NCI-H345 treated with DMSO at 0.1 percent for 48 hours (cell line): ENCODE data around the gene SLC22A12.

Experiments used
- DNase-seq: peaks from one replicate; lab custom pipeline; 2025; ENCODE audit not compliant: unreplicated experiment; lab: John Stamatoyannopoulos, UW

Gene SLC22A12

DNA sequence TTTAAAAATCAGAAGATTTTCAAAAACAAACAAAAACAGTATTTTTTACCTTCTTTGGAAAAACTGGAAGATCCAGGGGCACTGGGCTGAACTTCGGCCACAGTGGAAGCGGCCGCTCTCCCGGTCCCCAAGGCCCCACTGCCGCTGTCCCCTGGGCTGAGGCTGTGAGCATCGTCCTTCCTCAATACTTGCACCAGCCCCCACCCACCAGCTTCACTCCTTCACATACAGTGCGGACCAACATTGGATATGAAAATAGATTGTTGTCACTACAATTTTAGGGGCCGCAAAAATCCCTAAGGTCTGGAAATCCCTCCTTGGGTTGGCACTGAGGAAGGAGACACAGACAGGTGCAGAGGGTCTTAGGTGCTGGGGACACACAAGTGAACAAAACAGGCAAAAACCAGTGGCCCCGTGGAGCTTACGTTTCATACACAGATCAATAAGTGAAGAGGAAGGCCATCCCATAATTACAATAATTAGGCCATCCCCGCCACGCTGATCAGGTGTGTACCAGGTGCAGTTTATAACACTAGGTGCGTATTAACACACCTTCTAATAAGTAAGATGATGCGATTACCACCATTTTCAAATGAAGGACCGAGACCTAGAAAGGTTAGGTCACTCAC, 28.2 kb upstream of the SLC22A12 start:
- DNase-seq, result no peak

DNA sequence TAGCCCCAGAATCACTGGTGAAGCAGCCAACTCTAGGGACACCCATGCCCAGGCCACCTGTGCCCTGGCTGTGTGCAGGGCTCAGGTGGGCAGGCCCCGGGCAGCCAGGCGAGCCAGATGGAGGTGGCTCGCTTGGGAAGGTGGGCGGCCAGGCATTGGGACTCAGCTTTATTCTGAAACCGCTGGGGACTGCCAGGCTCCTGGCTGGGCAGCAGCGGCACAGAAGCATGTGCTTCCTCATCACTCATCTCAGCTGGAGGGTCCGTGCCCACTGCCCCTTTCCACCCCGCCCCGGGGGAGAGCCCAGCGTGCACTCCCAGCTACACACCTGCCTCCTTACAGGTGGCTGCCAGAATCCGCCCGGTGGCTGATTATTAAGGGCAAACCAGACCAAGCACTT, 27.1 kb upstream of the SLC22A12 start:
- no peak for DNase-seq

GRCh38 chr11:64564419-64564818, 26.6 kb upstream of the SLC22A12 start:
- no peak for DNase-seq

GRCh38 chr11:64564947-64565889, 25.8 kb upstream of the SLC22A12 start:
- no peak for DNase-seq

DNA sequence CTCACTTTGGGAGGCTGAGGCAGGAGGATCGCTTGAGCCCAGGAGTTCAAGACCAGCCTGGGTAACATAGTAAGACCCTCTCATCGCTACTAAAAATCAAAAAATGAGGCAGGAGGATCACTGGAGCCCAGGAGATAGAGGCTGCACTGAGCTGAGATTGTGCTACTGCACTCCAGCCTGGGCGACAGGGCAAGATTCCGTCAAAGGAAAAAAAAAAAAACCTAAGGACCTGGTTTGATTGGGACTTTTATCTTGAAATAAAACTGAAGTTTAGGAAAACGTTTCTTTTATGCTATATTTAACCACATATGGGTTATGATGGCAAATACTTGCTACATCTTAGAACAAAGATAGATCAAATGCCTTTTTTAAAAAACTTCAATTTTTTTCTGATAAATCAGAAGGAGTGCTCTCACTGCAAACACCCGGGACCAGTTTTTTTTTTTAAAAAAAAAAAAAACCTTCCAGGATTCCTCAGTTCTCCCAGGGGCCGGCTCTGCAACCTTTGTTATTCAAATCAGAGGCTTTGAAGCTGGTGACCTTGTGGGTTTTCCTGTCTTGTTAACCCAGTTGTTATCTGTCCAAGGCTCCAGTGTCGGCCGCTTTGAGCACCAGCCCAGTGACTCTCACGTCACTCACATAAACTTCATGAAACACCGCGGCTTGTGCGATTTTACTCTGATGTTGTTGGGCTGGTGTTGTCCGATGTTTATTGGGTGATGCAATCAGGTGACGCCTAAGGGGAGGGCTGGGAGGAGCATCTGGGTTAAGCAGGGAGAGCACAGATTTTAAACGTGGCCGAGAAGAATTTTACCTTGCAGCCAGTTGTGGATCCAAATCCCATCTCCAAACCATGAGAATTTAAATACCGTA, 24.7 kb upstream of the SLC22A12 start:
- peak; percentile 15 for DNase-seq

DNA sequence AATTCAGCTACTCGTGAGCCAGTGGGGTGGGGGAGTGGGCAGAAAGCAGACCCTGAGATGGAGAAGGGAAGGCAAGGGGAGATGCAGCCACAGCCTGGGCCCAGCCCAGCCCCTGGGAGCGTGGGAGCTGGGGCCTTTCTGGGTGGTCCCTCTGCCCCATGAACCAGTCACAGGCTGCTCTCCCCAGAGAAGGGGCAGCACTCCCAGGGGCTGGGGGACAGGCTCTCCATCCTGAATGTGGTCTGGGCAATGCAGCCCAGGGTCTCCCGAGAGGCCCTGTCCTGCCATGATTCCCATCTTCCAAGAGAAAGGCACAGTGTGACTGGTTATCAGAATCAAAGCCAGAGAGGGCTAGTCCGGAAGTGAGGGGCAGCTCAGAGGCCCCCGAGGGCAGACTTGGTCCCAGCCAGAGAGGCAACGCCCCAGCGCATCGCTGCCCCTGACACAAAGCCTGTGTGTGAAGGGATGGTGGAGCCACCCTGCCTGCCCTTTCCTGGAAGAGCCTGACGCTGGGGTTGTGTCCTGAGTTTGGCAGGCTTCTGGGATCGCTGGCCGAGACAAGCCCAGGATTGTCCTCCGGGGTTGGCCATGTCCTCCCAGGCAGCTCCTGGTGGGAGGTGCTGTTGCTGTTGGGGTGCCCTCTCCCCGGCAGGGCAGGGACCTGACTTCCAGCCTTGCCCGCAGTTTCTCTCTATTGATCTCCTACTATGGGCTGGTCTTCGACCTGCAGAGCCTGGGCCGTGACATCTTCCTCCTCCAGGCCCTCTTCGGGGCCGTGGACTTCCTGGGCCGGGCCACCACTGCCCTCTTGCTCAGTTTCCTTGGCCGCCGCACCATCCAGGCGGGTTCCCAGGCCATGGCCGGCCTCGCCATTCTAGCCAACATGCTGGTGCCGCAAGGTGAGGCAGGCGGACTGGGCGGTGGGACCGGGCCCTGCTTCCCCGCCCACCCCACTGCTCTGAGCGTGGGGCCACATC, 23.8 kb upstream of the SLC22A12 start:
- no peak for DNase-seq

GRCh38 chr11:64568041-64568571, 22.9 kb upstream of the SLC22A12 start:
- DNase-seq, result no peak

- DNase-seq, result no peak
These were observed 22.4 kb upstream of the SLC22A12 start for GRCh38 chr11:64568584-64569140.

GRCh38 chr11:64569300-64569970, 21.6 kb upstream of the SLC22A12 start:
- DNase-seq, result no peak

- no peak for DNase-seq
These were observed 20.7 kb upstream of the SLC22A12 start for GRCh38 chr11:64570341-64570740.

DNA sequence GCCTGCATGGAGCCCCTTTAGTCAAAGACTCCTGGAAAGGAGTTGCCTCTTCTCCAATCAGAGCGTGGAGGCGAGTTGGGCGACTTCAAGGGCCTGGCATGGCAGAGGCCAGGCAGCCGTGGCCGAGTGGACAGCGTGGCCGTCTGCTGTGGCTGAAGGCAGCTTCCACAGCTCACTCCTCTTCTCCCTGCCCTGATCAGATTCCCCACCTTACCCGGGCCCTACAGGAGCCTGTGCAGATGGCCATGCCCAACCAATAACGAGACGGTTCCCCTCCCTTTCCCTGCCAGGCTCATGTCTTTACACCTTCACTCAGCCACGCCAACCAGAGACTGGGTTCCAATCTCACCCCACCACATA, 20.0 kb upstream of the SLC22A12 start:
- DNase-seq, result no peak

DNA sequence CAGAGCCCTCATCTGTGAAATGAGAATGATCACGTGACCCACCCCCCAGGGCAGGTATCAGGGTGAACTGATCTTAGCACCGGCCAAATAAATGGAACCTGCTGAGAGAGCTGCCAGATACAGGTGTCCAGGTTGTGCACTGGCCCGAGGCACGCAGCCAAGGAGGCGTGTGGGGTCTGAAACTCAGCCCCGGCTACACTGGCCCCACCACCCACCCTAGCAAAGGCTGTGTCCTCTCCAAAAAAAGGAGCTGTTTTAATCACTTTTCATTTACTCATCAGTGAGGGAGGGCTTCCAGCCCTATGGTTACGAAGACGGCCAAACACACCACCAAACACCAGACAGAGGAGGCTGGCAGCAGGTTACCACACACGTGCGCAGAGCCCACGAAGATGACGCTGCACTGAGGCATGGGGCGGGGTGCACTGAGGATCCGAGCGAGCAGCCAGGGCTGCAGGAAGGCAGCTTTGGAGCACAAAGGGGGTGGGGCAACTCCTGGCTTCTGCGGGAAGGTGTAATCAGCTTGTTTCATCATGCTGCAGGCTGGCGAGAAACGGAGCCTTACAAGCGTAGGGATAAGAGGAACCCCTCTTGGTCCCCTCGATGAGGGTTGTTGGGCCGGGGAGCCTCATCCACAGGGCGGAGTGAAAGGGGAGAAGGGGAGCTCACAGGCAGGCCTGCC, 19.5 kb upstream of the SLC22A12 start:
- DNase-seq, result no peak

- DNase-seq, result no peak
These were observed 18.9 kb upstream of the SLC22A12 start for GRCh38 chr11:64572143-64572542.

GRCh38 chr11:64577202-64577601, 13.8 kb upstream of the SLC22A12 start:
- no peak for DNase-seq

DNA sequence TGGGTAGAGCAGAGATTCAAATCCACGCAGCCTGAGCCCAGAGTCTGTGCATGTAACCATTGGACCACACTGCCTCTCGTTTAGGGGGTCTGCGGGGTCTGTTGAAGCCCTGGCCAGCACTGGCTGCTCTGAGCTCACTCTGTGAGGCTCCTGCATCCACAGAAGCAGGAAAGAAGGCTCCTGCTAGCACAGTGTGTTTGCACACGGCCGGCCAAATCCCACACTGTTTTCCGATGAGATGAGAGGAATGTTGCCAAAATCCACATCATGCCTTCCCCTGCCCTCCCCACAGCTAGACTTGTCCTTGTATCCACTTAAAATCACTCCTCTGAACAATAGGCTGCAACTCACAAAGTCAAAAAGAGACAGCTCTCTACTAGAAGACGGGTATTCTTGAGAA, 10.6 kb upstream of the SLC22A12 start:
- DNase-seq, result no peak

DNA sequence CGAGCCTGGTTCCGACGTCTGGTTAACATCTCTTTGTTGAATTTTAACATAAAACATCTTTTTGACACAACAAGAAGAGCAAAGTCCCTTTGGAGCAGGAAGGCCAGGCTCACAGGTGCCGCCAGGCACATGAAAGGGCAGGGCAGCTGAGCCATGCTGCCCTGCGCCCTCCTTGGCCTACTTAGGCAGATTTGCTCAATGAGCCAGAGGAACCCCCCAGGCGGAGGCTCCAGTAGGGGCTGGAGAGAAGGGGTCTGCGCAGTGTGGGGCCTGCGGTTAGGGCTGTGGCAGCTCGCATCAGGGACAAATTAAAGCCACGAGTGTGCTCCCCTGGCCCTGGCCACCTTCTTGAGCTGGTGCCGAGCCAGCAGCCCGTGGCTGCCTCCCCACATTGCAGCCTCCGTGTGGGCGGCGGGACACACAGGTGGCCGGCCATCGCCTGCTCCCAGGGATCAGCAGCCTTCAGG, 9.9 kb upstream of the SLC22A12 start:
- DNase-seq, result no peak

DNA sequence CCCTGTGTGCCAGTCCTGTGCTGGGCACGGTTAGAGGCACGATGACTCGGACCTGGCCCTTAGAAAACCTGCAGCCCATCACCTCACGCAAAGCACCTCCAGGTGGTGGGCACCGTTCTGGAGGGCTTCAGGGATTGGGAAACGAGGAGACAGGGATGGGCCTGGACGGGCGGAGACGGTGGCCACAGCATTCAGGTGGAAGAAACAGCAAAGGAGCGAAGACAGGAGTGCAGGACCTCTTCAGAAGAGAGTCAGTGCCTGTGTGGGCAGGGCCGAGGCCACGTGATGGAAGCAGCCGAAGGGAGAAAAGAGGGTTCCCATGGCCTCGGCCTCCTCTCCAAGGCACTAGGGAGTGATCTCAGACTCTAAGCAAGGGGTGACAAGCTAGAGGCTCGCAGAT, 8.1 kb upstream of the SLC22A12 start:
- DNase-seq, result no peak
